WTC11 (cell line): Measurements from ENCODE around the gene PSD. TPM values are rescaled to one million over a fixed set of nuclear protein-coding genes. Genes with fewer than 3 reads are reported as not detected.

Source experiments
- ATAC-seq: fragments of 200-7000 bp; cut with Tn5 transposase; 2 replicates; pipeline ENCODE4 v1.10.0; 2021; ENCODE audit warnings: mild to moderate bottlenecking, moderate library complexity
- CTCF ChIA-PET: fragments of 300-600 bp; sonication (Branson Sonifier 250); formaldehyde crosslinking; loops from one replicate; lab custom pipeline; 2021; ENCODE audit warnings: antibody characterized with exemption; lab: Charles Lee
- POLR2A ChIA-PET: fragments of 350-600 bp; sonication (Branson Sonifier 250); formaldehyde crosslinking; loops from one replicate; lab custom pipeline; 2021; ENCODE audit warnings: antibody characterized with exemption; lab: Charles Lee
- DNase-seq: peaks from one replicate; pipeline ENCODE4 v3.0.0; 2021; ENCODE audit warnings: low spot score
- H3K27ac Mint-ChIP-seq: 2 replicates; pipeline ENCODE4 v1.8.0; 2021; ENCODE audit warnings: mixed read lengths
- H3K27me3 Mint-ChIP-seq: 2 replicates; pipeline ENCODE4 v1.8.0; 2021; ENCODE audit warnings: low read depth, mild to moderate bottlenecking, moderate library complexity, mixed read lengths
- H3K36me3 Mint-ChIP-seq: 2 replicates; pipeline ENCODE4 v1.8.0; 2021; ENCODE audit warnings: mixed read lengths
- H3K4me1 Mint-ChIP-seq: 2 replicates; pipeline ENCODE4 v1.8.0; 2022; ENCODE audit warnings: mixed read lengths
- H3K4me3 Mint-ChIP-seq: 2 replicates; pipeline ENCODE4 v1.8.0; 2021; ENCODE audit warnings: mild to moderate bottlenecking, moderate library complexity, mixed read lengths
- H3K9me3 Mint-ChIP-seq: 2 replicates; pipeline ENCODE4 v1.8.0; 2021; ENCODE audit warnings: mixed read lengths
- CREM ChIP-seq: sonication (generic); formaldehyde crosslinking; IDR thresholded peaks from 2 replicates; pipeline ENCODE4 v1.8.1; 2022; ENCODE audit warnings: mild to moderate bottlenecking, missing genetic modification reagents, moderate library complexity
- ETV6 ChIP-seq: sonication (generic); formaldehyde crosslinking; IDR thresholded peaks from 2 replicates; pipeline ENCODE4 v1.8.1; 2022; ENCODE audit warnings: mild to moderate bottlenecking, missing genetic modification reagents
- FOXP4 ChIP-seq: sonication (generic); formaldehyde crosslinking; IDR thresholded peaks from 2 replicates; pipeline ENCODE4 v1.8.0; 2022; ENCODE audit warnings: mild to moderate bottlenecking, missing genetic modification reagents
- GABPB1 ChIP-seq: sonication (generic); formaldehyde crosslinking; IDR thresholded peaks from 2 replicates; pipeline ENCODE4 v1.8.1; 2023; ENCODE audit warnings: mild to moderate bottlenecking, missing genetic modification reagents
- NR1H2 ChIP-seq: sonication (generic); formaldehyde crosslinking; IDR thresholded peaks from 2 replicates; pipeline ENCODE4 v1.9.0; 2021; ENCODE audit warnings: mild to moderate bottlenecking, moderate library complexity, missing genetic modification reagents
- PREB ChIP-seq: sonication (generic); formaldehyde crosslinking; IDR thresholded peaks from 2 replicates; pipeline ENCODE4 v1.8.1; 2022; ENCODE audit warnings: mild to moderate bottlenecking, missing genetic modification reagents, moderate library complexity, borderline replicate concordance
- RORB ChIP-seq: fragments of 250-450 bp; sonication (Bioruptor Pico); IDR thresholded peaks from 2 replicates; pipeline ENCODE4 v1.9.0; 2021; ENCODE audit warnings: mild to moderate bottlenecking
- TEAD4 ChIP-seq: sonication (generic); formaldehyde crosslinking; IDR thresholded peaks from 2 replicates; pipeline ENCODE4 v1.8.0; 2022; ENCODE audit warnings: mild to moderate bottlenecking, missing genetic modification reagents
- ZNF219 ChIP-seq: sonication (generic); formaldehyde crosslinking; IDR thresholded peaks from 2 replicates; pipeline ENCODE4 v1.8.0; 2023; ENCODE audit warnings: missing genetic modification reagents, mild to moderate bottlenecking, borderline replicate concordance
- ZNF263 ChIP-seq: sonication (generic); formaldehyde crosslinking; IDR thresholded peaks from 2 replicates; pipeline ENCODE4 v1.8.1; 2022; ENCODE audit warnings: low read depth, mild to moderate bottlenecking, moderate library complexity, missing genetic modification reagents
- ZNF281 ChIP-seq: sonication (generic); formaldehyde crosslinking; IDR thresholded peaks from 2 replicates; pipeline ENCODE4 v1.8.0; 2023; ENCODE audit warnings: mild to moderate bottlenecking, missing genetic modification reagents
- total RNA-seq: library from RNA; stranded (reverse); gene quantifications from 3 replicates; pipeline ENCODE4 v1.2.3, GENCODE V29; 2021
- TF ChIP-seq, protein P1 (sequence below): sonication (generic); formaldehyde crosslinking; IDR thresholded peaks from 2 replicates; pipeline ENCODE4 v1.8.1; 2022; ENCODE audit warnings: mild to moderate bottlenecking, moderate library complexity, missing genetic modification reagents
- TF ChIP-seq, protein P2 (sequence below): sonication (generic); formaldehyde crosslinking; IDR thresholded peaks from 2 replicates; pipeline ENCODE4 v1.8.1; 2023; ENCODE audit warnings: mild to moderate bottlenecking, missing genetic modification reagents
- TF ChIP-seq, protein P3 (sequence below): fragments of 200-600 bp; IDR thresholded peaks from 2 replicates; pipeline ENCODE4 v1.8.0; 2022; ENCODE audit warnings: antibody characterized with exemption
- TF ChIP-seq, protein P4 (sequence below): sonication (generic); formaldehyde crosslinking; IDR thresholded peaks from 2 replicates; pipeline ENCODE4 v1.8.1; 2022; ENCODE audit warnings: missing genetic modification reagents, borderline replicate concordance
- TF ChIP-seq, protein P5 (sequence below): sonication (generic); formaldehyde crosslinking; IDR thresholded peaks from 2 replicates; pipeline ENCODE4 v1.8.1; 2023; ENCODE audit warnings: mild to moderate bottlenecking, missing genetic modification reagents, moderate library complexity
- TF ChIP-seq, protein P6 (sequence below): fragments of 250-450 bp; sonication (Bioruptor Pico); IDR thresholded peaks from 2 replicates; pipeline ENCODE4 v1.9.0; 2021; ENCODE audit warnings: mild to moderate bottlenecking, borderline replicate concordance

The PSD gene
- total RNA-seq, 1 experiment from 2014 or later, result 12.5 TPM

GRCh38 chr10:102382871-102383270, 35.7 kb downstream of the PSD start (continued):
- no peak for TF ChIP-seq PREB (CRISPR knock-in tag)
- TF ChIP-seq, all 79 proteins: peak for 0

GRCh38 chr10:102381983-102382382, 36.6 kb downstream of the PSD start:
- Mint-ChIP-seq H3K4me1 (no peaks in the 10 kb centered on the region), H3K27me3 (no peaks in the 10 kb centered on the region; the same call in 1 of the 2 replicates), H3K4me3 (no peak overlapping the region), H3K27ac (no peak overlapping the region), H3K9me3 (no peaks in the 10 kb centered on the region), H3K36me3 (peaks cover 4% of the 10 kb centered on the region; the same call in 1 of the 2 replicates)
- DNase-seq, result no peak
- ChIA-PET CTCF (interaction anchor here (0.7 to 4.7 kb wide), 7 partner anchors 13 to 212 kb away, joined by 4 to 79 read pairs (median 20); partner anchors contain the start of gene NFKB2), POLR2A (interaction anchor here (0.6 kb wide), 1 partner anchor 152 kb away, joined by 4 read pairs; no protein-coding TSS in a partner anchor)
- ATAC-seq, result no peak
- no peak for TF ChIP-seq CREM (CRISPR knock-in tag)
- TF ChIP-seq, protein P1, sequence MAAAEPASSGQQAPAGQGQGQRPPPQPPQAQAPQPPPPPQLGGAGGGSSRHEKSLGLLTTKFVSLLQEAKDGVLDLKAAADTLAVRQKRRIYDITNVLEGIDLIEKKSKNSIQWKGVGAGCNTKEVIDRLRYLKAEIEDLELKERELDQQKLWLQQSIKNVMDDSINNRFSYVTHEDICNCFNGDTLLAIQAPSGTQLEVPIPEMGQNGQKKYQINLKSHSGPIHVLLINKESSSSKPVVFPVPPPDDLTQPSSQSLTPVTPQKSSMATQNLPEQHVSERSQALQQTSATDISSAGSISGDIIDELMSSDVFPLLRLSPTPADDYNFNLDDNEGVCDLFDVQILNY (CRISPR knock-in tag), result no peak
- TF ChIP-seq ETV6 (CRISPR knock-in tag), result no peak
- TF ChIP-seq, protein P2, sequence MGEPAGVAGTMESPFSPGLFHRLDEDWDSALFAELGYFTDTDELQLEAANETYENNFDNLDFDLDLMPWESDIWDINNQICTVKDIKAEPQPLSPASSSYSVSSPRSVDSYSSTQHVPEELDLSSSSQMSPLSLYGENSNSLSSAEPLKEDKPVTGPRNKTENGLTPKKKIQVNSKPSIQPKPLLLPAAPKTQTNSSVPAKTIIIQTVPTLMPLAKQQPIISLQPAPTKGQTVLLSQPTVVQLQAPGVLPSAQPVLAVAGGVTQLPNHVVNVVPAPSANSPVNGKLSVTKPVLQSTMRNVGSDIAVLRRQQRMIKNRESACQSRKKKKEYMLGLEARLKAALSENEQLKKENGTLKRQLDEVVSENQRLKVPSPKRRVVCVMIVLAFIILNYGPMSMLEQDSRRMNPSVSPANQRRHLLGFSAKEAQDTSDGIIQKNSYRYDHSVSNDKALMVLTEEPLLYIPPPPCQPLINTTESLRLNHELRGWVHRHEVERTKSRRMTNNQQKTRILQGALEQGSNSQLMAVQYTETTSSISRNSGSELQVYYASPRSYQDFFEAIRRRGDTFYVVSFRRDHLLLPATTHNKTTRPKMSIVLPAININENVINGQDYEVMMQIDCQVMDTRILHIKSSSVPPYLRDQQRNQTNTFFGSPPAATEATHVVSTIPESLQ, result no peak
- no peak for TF ChIP-seq ZNF263 (CRISPR knock-in tag)
- no peak for TF ChIP-seq TEAD4
- TF ChIP-seq, protein P3, sequence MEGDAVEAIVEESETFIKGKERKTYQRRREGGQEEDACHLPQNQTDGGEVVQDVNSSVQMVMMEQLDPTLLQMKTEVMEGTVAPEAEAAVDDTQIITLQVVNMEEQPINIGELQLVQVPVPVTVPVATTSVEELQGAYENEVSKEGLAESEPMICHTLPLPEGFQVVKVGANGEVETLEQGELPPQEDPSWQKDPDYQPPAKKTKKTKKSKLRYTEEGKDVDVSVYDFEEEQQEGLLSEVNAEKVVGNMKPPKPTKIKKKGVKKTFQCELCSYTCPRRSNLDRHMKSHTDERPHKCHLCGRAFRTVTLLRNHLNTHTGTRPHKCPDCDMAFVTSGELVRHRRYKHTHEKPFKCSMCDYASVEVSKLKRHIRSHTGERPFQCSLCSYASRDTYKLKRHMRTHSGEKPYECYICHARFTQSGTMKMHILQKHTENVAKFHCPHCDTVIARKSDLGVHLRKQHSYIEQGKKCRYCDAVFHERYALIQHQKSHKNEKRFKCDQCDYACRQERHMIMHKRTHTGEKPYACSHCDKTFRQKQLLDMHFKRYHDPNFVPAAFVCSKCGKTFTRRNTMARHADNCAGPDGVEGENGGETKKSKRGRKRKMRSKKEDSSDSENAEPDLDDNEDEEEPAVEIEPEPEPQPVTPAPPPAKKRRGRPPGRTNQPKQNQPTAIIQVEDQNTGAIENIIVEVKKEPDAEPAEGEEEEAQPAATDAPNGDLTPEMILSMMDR, result no peak
- TF ChIP-seq FOXP4 (CRISPR knock-in tag), result no peak
- TF ChIP-seq NR1H2 (CRISPR knock-in tag), result no peak
- TF ChIP-seq ZNF219 (CRISPR knock-in tag), result no peak
- TF ChIP-seq, protein P4, sequence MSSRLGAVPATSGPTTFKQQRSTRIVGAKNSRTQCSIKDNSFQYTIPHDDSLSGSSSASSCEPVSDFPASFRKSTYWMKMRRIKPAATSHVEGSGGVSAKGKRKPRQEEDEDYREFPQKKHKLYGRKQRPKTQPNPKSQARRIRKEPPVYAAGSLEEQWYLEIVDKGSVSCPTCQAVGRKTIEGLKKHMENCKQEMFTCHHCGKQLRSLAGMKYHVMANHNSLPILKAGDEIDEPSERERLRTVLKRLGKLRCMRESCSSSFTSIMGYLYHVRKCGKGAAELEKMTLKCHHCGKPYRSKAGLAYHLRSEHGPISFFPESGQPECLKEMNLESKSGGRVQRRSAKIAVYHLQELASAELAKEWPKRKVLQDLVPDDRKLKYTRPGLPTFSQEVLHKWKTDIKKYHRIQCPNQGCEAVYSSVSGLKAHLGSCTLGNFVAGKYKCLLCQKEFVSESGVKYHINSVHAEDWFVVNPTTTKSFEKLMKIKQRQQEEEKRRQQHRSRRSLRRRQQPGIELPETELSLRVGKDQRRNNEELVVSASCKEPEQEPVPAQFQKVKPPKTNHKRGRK, result no peak
- TF ChIP-seq ZNF281 (CRISPR knock-in tag), result no peak
- no peak for TF ChIP-seq GABPB1 (CRISPR knock-in tag)
- TF ChIP-seq, protein P5, sequence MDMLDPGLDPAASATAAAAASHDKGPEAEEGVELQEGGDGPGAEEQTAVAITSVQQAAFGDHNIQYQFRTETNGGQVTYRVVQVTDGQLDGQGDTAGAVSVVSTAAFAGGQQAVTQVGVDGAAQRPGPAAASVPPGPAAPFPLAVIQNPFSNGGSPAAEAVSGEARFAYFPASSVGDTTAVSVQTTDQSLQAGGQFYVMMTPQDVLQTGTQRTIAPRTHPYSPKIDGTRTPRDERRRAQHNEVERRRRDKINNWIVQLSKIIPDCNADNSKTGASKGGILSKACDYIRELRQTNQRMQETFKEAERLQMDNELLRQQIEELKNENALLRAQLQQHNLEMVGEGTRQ (CRISPR knock-in tag), result no peak
- TF ChIP-seq, protein P6, sequence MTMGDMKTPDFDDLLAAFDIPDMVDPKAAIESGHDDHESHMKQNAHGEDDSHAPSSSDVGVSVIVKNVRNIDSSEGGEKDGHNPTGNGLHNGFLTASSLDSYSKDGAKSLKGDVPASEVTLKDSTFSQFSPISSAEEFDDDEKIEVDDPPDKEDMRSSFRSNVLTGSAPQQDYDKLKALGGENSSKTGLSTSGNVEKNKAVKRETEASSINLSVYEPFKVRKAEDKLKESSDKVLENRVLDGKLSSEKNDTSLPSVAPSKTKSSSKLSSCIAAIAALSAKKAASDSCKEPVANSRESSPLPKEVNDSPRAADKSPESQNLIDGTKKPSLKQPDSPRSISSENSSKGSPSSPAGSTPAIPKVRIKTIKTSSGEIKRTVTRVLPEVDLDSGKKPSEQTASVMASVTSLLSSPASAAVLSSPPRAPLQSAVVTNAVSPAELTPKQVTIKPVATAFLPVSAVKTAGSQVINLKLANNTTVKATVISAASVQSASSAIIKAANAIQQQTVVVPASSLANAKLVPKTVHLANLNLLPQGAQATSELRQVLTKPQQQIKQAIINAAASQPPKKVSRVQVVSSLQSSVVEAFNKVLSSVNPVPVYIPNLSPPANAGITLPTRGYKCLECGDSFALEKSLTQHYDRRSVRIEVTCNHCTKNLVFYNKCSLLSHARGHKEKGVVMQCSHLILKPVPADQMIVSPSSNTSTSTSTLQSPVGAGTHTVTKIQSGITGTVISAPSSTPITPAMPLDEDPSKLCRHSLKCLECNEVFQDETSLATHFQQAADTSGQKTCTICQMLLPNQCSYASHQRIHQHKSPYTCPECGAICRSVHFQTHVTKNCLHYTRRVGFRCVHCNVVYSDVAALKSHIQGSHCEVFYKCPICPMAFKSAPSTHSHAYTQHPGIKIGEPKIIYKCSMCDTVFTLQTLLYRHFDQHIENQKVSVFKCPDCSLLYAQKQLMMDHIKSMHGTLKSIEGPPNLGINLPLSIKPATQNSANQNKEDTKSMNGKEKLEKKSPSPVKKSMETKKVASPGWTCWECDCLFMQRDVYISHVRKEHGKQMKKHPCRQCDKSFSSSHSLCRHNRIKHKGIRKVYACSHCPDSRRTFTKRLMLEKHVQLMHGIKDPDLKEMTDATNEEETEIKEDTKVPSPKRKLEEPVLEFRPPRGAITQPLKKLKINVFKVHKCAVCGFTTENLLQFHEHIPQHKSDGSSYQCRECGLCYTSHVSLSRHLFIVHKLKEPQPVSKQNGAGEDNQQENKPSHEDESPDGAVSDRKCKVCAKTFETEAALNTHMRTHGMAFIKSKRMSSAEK (CRISPR knock-in tag), result no peak
- TF ChIP-seq RORB (CRISPR knock-in tag), result no peak
